IMR-90 (cell line): ENCODE data around the gene SHC2. TPM values are rescaled to one million over a fixed set of nuclear protein-coding genes. Genes with fewer than 3 reads are reported as not detected.

Source experiments
- ATAC-seq: fragments of 200-7000 bp; cut with Tn5 transposase; 2 replicates; pipeline ENCODE4 v1.9.1; 2020; ENCODE audit warnings: low read depth, mild to moderate bottlenecking, moderate library complexity
- BruUV-seq: library from RNA; stranded (reverse); fragments of 400-500 nt; replicated peaks from 2 replicates; lab custom pipeline; 2021; lab: Mats Ljungman, UMichigan
- CTCF ChIA-PET: fragments of 300-600 bp; formaldehyde crosslinking; extraction: SDS; loops from one replicate; lab custom pipeline; 2021; ENCODE audit warnings: antibody characterized with exemption; lab: Yijun Ruan, JAX
- POLR2A ChIA-PET: fragments of 300-600 bp; sonication (Branson Sonifier 250); formaldehyde crosslinking; loops from one replicate; lab custom pipeline; 2022; ENCODE audit warnings: antibody characterized with exemption; ENCODE audit not compliant: unreplicated experiment; lab: Charles Lee
- DNase-seq: peaks from one replicate; pipeline ENCODE4 v3.0.0; 2013
- H2AFZ ChIP-seq: replicated peaks from 2 replicates; pipeline ENCODE3; 2013; ENCODE audit warnings: low read length, mild to moderate bottlenecking; ENCODE audit not compliant: poor library complexity
- H2AK5ac ChIP-seq: 2 replicates; pipeline ENCODE4 v1.6.1; 2013; ENCODE audit warnings: low read depth, low read length, inconsistent platforms
- H2AK9ac ChIP-seq: replicated peaks from 2 replicates; pipeline ENCODE3; 2013; ENCODE audit warnings: mild to moderate bottlenecking, low read depth, low read length, moderate library complexity; ENCODE audit not compliant: poor library complexity
- H2BK120ac ChIP-seq: 2 replicates; pipeline ENCODE4 v1.6.1; 2013; ENCODE audit warnings: low read depth, low read length, inconsistent platforms
- H2BK15ac ChIP-seq: 3 replicates; pipeline ENCODE4 v1.6.1; 2013; ENCODE audit warnings: low read depth, low read length, inconsistent platforms
- H2BK20ac ChIP-seq: 2 replicates; pipeline ENCODE4 v1.6.1; 2013; ENCODE audit warnings: low read depth, mild to moderate bottlenecking, inconsistent platforms, low read length, moderate library complexity
- H2BK5ac ChIP-seq: 2 replicates; pipeline ENCODE4 v1.6.1; 2013; ENCODE audit warnings: mild to moderate bottlenecking, low read depth, low read length, inconsistent platforms; ENCODE audit not compliant: poor library complexity, severe bottlenecking
- H3K14ac ChIP-seq: replicated peaks from 2 replicates; pipeline ENCODE4 v1.6.1; 2013; ENCODE audit warnings: low read depth, low read length, inconsistent platforms
- H3K18ac ChIP-seq: 2 replicates; pipeline ENCODE4 v1.6.1; 2013; ENCODE audit warnings: low read depth, low read length, control low read depth
- H3K23ac ChIP-seq: 2 replicates; pipeline ENCODE4 v1.6.1; 2013; ENCODE audit warnings: low read depth, low read length, inconsistent platforms
- H3K27ac ChIP-seq: 2 replicates; pipeline ENCODE4 v1.5.1; 2013; ENCODE audit warnings: mild to moderate bottlenecking, control low read depth, low read length; ENCODE audit not compliant: insufficient read depth
- H3K27me3 ChIP-seq: 2 replicates; pipeline ENCODE4 v1.6.1; 2013; ENCODE audit warnings: low read length; ENCODE audit not compliant: control insufficient read depth, insufficient read depth
- H3K36me3 ChIP-seq: 2 replicates; pipeline ENCODE4 v1.6.1; 2013; ENCODE audit warnings: low read length, mixed read lengths; ENCODE audit not compliant: control insufficient read depth, insufficient read depth
- H3K4ac ChIP-seq: 2 replicates; pipeline ENCODE4 v1.6.1; 2013; ENCODE audit warnings: low read depth, low read length, inconsistent platforms
- H3K4me1 ChIP-seq: 2 replicates; pipeline ENCODE4 v1.6.1; 2013; ENCODE audit warnings: low read length, mixed read lengths; ENCODE audit not compliant: control insufficient read depth, insufficient read depth
- H3K4me2 ChIP-seq: 2 replicates; pipeline ENCODE4 v1.6.1; 2013; ENCODE audit warnings: low read depth, mild to moderate bottlenecking, control low read depth, low read length, moderate library complexity
- H3K4me3 ChIP-seq: 2 replicates; pipeline ENCODE4 v1.5.1; 2013; ENCODE audit warnings: low read depth, mild to moderate bottlenecking, control low read depth, low read length, moderate library complexity; ENCODE audit not compliant: insufficient read depth
- H3K56ac ChIP-seq: 2 replicates; pipeline ENCODE4 v1.6.1; 2013; ENCODE audit warnings: low read length, inconsistent platforms; ENCODE audit not compliant: insufficient read depth; ENCODE audit errors: extremely low read depth
- H3K79me1 ChIP-seq, 2 experiments: 2 replicates each; pipeline ENCODE4 v1.6.1; 2013; ENCODE audit warnings: low read length in 2 of 2, inconsistent platforms in 1 of 2, low read depth in 1 of 2
- H3K9ac ChIP-seq: 2 replicates; pipeline ENCODE4 v1.6.1; 2013; ENCODE audit warnings: low read depth, low read length, control low read depth
- H3K9me1 ChIP-seq: 2 replicates; pipeline ENCODE4 v1.6.1; 2013; ENCODE audit warnings: low read length, inconsistent platforms; ENCODE audit not compliant: insufficient read depth
- H3K9me3 ChIP-seq: 2 replicates; pipeline ENCODE4 v1.6.1; 2013; ENCODE audit warnings: low read length; ENCODE audit not compliant: control insufficient read depth, insufficient read depth
- H4K20me1 ChIP-seq: 2 replicates; pipeline ENCODE4 v1.6.1; 2013; ENCODE audit warnings: low read length, inconsistent platforms; ENCODE audit not compliant: insufficient read depth
- H4K5ac ChIP-seq: 2 replicates; pipeline ENCODE4 v1.6.1; 2013; ENCODE audit warnings: mild to moderate bottlenecking, low read depth, low read length, control low read depth
- H4K8ac ChIP-seq, 2 experiments: 2 replicates each; pipeline ENCODE4 v1.6.1; 2013; ENCODE audit warnings: low read depth in 2 of 2, low read length in 2 of 2, control low read depth in 1 of 2, inconsistent platforms in 1 of 2
- H4K91ac ChIP-seq: 2 replicates; pipeline ENCODE4 v1.6.1; 2013; ENCODE audit warnings: low read depth, low read length, inconsistent platforms; ENCODE audit not compliant: insufficient read depth
- BHLHE40 ChIP-seq: fragments of 150-350 bp; IDR thresholded peaks from 2 replicates; pipeline ENCODE4 v1.6.1; 2016; ENCODE audit warnings: mild to moderate bottlenecking, low read depth, low read length
- CEBPB ChIP-seq: IDR thresholded peaks from 2 replicates; pipeline ENCODE4 v1.6.1; 2012; ENCODE audit warnings: low read depth, low read length, improper control_type of control experiment
- MAZ ChIP-seq: IDR thresholded peaks from 2 replicates; pipeline ENCODE4 v1.6.1; 2012; ENCODE audit warnings: low read depth, mild to moderate bottlenecking, low read length, improper control_type of control experiment, moderate library complexity, borderline replicate concordance
- MXI1 ChIP-seq: IDR thresholded peaks from 2 replicates; pipeline ENCODE4 v1.6.1; 2012; ENCODE audit warnings: low read depth, mild to moderate bottlenecking, low read length, moderate library complexity, borderline replicate concordance
- POLR2A ChIP-seq: IDR thresholded peaks from 2 replicates; pipeline ENCODE4 v1.6.1; 2012; ENCODE audit warnings: mild to moderate bottlenecking, low read depth, low read length
- RAD21 ChIP-seq: IDR thresholded peaks from 2 replicates; pipeline ENCODE4 v1.6.1; 2012; ENCODE audit warnings: low read length, improper control_type of control experiment
- RCOR1 ChIP-seq: IDR thresholded peaks from 2 replicates; pipeline ENCODE4 v1.6.1; 2012; ENCODE audit warnings: mild to moderate bottlenecking, low read length, improper control_type of control experiment; ENCODE audit not compliant: insufficient replicate concordance
- SMC3 ChIP-seq: fragments of 150-350 bp; IDR thresholded peaks from 2 replicates; pipeline ENCODE4 v1.6.1; 2016; ENCODE audit warnings: low read depth, mild to moderate bottlenecking, antibody characterized with exemption, low read length, moderate library complexity
- WGBS, 2 experiments: methylation state at CpG; one replicate each; pipeline versions ENCODE4 v1.1.5 to v1.1.7; 2013; ENCODE audit warnings: missing lambda C conversion rate in 2 of 2; ENCODE audit not compliant: insufficient read length in 1 of 2; ENCODE audit errors: extremely low coverage in 2 of 2; 5-methylcytosine and 5-hydroxymethylcytosine counted together
- dilution Hi-C: fragments of 300-500 bp; cut with HindIII; formaldehyde crosslinking; loops from one replicate; pipeline ENCODE4 v1.14.3; 2018; ENCODE audit warnings: low sequenced_read_pairs; ENCODE audit not compliant: unreplicated experiment
- in situ Hi-C: fragments of 300-500 bp; cut with MboI; formaldehyde crosslinking; loops from 3 replicates; pipeline ENCODE4 v1.14.3; 2019; ENCODE audit warnings: low sequenced_read_pairs, inconsistent platforms, mixed read lengths
- intact Hi-C: fragments of 100-400 bp; cut with micrococcal nuclease; formaldehyde crosslinking; loops from 2 replicates; pipeline ENCODE4 v1.10.0; 2022
- polyA plus RNA-seq, 3 experiments: library from polyadenylated mRNA; depleted of rRNA; stranded (reverse); fragments of >200 nt; gene quantifications; 2 replicates each; pipeline ENCODE4 v1.2.3, GENCODE V29; 2012; ENCODE audit warnings: low replicate concordance in 1 of 3
- total RNA-seq: library from RNA; depleted of rRNA; stranded (reverse); fragments of >200 nt; gene quantifications from 2 replicates; pipeline ENCODE4 v1.2.3, GENCODE V29; 2012
- TF ChIP-seq, protein P1 (sequence below): fragments of 150-350 bp; IDR thresholded peaks from 2 replicates; pipeline ENCODE4 v1.6.1; 2016; ENCODE audit warnings: low read depth, mild to moderate bottlenecking, low read length, moderate library complexity, borderline replicate concordance

The SHC2 gene
- total and polyA plus RNA-seq, 2 of the 4 experiments (the other 2 are of a cell fraction) = 0.68 TPM; not detected in 1

GRCh38 chr19:389255-389934 lies 71.4 kb downstream of the SHC2 start (continued):
- TF ChIP-seq MXI1 = no peak
- no peak for TF ChIP-seq SMC3
- no peak for TF ChIP-seq RAD21
- no peak for TF ChIP-seq MAZ
- TF ChIP-seq POLR2A = no peak
- no peak for TF ChIP-seq RCOR1
- TF ChIP-seq BHLHE40 = no peak

GRCh38 chr19:388691-389090 lies 72.1 kb downstream of the SHC2 start:
- Histone ChIP-seq H3K9me1 (no peaks in the 10 kb centered on the region), H2AFZ (no peak overlapping the region), H4K5ac (no peak overlapping the region), H3K9me3 (peaks cover 7% of the 10 kb centered on the region; the same call in 1 of the 2 replicates), H3K9ac (no peak overlapping the region), H3K4me1 (no peaks in the 10 kb centered on the region), H2BK5ac (no peak overlapping the region), H4K20me1 (no peaks in the 10 kb centered on the region), H3K79me1 (no peaks in the 10 kb centered on the region), H2AK5ac (no peak overlapping the region), H2BK120ac (no peak overlapping the region), H3K4me3 (no peak overlapping the region), H3K23ac (no peak overlapping the region), H3K56ac (no peak overlapping the region), H3K4ac (no peak overlapping the region), H4K8ac (no peak overlapping the region), H2BK20ac (no peak overlapping the region), H3K18ac (no peak overlapping the region), H3K14ac (no peak overlapping the region), H2BK15ac (no peak overlapping the region), H3K27ac (no peak overlapping the region), H3K36me3 (no peaks in the 10 kb centered on the region), H3K27me3 (peaks cover 16% of the 10 kb centered on the region), H2AK9ac (no peak overlapping the region), H3K4me2 (no peak overlapping the region), H4K91ac (no peak overlapping the region)
- intact Hi-C loops = no loop called here
- TF ChIP-seq, protein P1, sequence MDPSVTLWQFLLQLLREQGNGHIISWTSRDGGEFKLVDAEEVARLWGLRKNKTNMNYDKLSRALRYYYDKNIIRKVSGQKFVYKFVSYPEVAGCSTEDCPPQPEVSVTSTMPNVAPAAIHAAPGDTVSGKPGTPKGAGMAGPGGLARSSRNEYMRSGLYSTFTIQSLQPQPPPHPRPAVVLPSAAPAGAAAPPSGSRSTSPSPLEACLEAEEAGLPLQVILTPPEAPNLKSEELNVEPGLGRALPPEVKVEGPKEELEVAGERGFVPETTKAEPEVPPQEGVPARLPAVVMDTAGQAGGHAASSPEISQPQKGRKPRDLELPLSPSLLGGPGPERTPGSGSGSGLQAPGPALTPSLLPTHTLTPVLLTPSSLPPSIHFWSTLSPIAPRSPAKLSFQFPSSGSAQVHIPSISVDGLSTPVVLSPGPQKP = no peak
- no peak for TF ChIP-seq CEBPB
- DNase-seq = no peak
- 61% methylated on average over 8 of the region's 17 CpGs; no CpG with 5 or more reads in 1 of the 2 experiments for WGBS, 2 experiments
- ChIA-PET CTCF (no interaction called here), POLR2A (no interaction called here)
- in situ Hi-C loops = no loop called here
- dilution Hi-C loops = no loop called here
- no TSS peak for BruUV-seq
- no peak for ATAC-seq
